ENCODE results near the gene PDZD8.

DNA sequence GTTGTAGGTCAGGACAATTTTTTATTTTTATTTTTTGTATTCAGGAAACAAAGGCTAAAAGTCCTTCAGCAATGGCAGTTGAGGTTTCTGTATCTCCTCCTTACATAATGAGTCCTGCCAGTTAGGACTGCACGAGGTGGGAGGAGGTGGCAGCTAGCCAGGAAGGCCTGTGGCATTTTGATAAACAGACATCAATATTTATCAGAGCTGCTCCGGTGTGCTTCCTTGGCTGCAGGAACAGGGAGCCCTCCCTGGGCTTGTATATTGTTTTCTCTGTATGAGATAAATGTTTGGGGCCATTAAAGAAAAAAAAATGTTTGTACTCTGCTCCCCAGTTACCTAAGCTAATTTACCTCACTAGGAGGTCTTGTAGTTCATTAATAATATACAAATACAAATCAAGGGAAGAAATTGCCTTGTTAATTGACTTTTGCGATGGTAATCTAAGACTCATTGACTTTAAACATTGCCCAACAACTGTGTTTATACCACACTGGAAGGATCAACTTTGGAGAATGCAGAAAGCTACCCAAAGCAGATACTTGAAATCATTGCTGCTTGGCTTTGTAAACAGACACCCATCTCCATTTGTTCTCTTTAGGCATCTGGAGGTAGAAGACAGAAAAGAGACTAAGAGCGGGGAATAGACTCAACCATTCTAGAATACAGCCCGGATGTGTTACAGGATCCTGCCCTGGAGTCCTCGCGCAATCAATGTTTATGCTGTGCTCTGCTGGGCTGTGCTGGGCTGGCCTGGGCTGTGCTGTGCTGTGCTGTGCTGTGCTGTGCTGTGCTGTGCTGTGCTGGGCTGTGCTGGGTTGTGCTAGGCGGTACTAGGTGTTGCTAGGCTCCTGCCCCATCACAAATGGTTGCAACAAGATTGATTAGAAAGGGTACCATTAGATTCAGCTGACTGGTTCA lies 36.5 kb upstream of the PDZD8 start:
- TF ChIP-seq, protein P1, sequence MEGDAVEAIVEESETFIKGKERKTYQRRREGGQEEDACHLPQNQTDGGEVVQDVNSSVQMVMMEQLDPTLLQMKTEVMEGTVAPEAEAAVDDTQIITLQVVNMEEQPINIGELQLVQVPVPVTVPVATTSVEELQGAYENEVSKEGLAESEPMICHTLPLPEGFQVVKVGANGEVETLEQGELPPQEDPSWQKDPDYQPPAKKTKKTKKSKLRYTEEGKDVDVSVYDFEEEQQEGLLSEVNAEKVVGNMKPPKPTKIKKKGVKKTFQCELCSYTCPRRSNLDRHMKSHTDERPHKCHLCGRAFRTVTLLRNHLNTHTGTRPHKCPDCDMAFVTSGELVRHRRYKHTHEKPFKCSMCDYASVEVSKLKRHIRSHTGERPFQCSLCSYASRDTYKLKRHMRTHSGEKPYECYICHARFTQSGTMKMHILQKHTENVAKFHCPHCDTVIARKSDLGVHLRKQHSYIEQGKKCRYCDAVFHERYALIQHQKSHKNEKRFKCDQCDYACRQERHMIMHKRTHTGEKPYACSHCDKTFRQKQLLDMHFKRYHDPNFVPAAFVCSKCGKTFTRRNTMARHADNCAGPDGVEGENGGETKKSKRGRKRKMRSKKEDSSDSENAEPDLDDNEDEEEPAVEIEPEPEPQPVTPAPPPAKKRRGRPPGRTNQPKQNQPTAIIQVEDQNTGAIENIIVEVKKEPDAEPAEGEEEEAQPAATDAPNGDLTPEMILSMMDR (IDR thresholded peaks at IDR 0.05; ENCODE audit: low read depth, low read length) = no peak
- TF ChIP-seq, protein P2, sequence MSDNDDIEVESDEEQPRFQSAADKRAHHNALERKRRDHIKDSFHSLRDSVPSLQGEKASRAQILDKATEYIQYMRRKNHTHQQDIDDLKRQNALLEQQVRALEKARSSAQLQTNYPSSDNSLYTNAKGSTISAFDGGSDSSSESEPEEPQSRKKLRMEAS (IDR thresholded peaks at IDR 0.05; ENCODE audit: low read depth, low read length) = peak; percentile 63; the same call in 1 of the 2 replicates
